GM18907 (cell line): ENCODE measurements around the gene TM7SF2.

Experiments used
- ATAC-seq: cut with Tn5 transposase; IDR thresholded peaks from one replicate; pipeline ENCODE4 v1.9.1; 2021; ENCODE audit warnings: mild to moderate bottlenecking, moderate library complexity; ENCODE audit not compliant: unreplicated experiment

The TM7SF2 gene

DNA sequence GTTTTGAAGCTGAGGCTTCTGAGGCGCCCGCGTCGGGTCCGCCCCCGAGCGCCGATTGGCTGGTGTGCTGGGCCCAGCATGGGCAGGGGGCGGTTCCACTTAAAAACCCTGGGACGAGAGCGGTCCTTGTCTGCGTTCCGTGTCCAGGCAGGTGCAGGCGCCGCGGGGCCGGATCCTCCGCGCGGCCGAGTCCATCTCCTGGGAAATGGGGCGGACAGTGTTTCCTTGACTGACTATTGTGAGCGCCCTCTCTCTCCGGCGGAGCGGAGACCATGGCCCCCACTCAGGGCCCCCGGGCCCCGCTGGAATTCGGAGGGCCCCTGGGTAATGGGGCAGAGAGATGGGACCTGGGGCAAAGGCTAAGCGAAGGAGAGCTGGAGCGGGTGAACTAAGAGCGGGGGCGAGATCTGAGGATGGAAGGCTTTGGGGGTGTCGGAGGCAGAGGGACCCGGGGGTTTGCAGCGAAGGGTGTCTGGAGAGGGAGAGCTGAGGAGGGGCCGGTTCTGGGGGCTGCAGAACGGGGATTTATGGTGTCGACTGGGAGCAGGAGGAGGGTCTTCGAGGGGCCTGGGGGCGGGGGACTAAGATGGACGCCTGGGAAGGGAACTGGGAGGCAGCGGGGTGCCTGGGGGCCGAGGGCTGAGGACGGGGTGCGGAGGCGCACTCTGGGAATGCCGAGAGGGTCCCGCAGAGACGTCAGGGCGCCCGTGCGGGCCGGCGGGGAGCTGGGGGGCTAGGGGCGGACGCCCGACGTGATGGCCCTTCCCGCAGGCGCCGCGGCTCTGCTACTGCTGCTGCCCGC lies at the start of gene TM7SF2:
TSS of gene TM7SF2 (plus strand) at position 129 of the 802 bp plus-strand sequence. CDS start at position 273, 144 bp downstream.
- ATAC-seq = peak; percentile 48

DNA sequence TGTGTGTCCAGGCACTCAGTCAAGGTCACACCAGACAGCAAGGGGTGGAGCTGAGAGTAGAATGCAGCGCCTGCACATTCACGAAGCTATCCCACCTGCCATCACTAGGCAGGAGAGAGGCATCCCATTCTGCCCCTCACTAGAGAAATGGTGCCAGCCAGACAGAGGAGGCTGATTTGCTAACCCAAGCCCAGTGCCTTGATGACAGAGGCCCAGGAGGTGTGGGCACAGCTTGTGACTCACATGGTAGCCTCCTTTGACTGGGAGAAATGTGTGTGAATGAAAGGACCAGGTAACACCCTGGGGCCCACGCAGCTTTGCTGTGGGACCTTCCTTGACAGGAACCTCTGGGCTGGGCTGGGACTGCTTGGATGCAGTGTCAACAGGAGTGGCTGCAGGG lies 48.1 kb upstream of the TM7SF2 start:
- ATAC-seq = no peak

DNA sequence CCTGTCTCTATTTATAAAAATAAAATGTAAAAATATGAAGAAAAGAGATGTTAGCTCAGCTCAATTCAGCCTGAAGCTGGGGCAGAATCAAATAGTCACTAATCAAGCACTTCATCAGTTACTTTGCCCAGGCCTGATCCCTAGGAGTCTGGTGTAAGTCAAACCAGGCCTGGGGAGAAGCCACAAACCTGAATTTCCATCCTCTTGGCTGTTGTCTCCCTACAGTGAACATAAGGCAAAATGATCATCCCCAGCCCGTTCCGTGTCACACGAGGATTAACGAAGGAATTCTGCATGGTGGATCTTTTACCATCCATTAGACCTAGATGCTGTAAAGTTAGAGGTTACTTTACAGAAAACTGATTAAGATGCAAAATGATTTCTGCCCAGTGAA lies 46.8 kb upstream of the TM7SF2 start:
- no peak for ATAC-seq

DNA sequence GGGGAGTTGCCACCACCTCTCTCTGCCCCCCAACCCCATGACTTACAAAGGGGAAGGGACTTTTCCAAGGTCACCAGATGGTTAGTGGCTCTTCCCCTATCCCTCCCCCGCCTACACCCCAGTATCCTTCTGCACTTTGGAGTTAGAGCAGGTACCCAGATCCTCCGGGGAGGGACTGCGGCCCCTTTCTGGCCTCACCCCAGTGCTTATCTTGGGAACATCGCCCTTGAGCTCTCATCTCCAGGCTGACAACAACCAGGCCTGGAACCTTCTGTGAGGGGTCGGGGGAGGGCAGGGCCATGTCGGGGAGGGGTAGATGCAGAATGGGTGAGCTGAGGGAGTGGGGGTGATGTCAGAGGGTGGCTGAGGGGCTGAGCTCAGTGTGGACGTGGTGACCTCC lies 45.8 kb upstream of the TM7SF2 start:
- ATAC-seq = no peak

DNA sequence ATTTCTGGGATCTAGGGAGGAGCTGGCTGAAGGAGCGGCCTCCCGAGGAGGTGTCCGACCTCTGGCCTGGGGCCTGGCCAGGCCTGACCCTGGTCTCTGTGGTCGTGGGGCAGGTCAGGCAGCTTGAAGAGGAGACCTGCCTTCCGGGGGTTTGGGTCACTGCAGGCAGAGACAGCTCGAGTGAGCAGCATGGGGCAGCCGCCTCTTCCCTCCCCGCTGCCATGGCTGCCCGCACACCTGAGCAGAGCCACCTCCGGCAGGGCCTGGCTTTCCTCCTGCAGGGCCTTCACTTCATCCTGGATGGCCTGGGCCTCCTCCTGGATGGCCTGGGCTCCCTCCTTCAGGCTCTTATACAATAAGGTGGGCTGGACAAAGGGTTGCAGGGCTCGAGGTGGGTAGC lies 45.4 kb upstream of the TM7SF2 start:
- ATAC-seq = no peak

DNA sequence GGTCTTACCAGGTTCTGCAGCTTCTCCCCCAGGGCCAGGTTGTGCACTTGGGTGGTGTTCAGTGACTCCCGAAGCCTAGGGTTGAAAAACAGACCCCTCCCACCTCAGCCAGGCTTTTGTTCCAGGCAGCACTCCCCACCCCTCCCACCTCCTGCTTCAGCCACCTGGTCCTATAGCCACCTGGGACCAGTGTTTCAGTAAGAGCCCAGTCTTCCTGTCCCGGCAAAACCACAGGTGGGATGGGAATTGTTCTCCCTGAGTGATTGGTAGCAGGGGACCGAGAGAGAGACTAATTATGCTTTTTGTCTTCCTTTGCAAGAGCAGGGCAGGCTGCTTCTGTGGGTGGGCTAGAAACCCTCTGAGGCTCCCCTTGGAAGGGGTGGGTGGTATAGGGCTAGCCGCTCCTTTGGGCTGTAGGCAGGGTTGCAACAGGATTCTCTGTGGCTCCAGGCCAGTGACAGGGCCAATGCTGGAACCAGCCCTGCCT lies 44.8 kb upstream of the TM7SF2 start:
- no peak for ATAC-seq

DNA sequence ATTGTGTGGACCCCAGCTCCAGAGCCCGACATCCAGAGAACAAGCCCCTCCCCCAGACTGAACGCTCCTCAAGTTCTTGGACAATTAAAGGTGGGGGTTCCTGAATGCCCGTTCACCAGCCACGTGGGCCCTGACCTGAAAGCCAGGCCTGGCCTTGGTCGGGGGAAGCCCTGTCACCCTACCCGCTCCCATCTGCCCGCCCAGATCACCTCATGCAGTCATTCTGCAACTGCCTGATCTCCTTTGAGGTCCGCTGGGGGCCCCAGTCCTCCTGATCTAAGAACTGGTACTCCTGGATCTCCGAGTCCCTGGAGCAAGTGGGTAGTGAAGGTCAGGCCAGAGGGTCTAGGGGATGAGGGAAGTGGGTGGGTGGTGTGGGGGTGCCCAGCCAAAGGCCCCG lies 44.2 kb upstream of the TM7SF2 start:
- no peak for ATAC-seq

DNA sequence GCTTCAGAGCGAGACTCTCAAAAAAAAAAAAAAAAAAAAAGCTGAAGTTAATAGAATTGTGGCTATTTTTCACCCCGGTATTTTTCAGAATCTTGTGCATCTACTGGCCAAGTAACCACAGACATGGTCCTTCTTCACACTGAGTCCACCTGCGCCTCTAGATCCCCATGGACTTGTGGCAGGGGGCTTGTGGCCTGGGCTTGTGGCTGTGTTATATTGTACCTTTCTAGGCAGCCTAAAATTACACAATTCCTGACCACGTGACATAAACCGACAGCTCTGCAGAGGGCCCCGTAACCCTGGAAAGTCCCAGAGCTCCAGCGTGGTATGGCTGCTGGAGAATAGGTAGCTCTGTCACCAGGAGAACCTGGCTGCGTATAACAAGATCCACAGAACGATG lies 42.5 kb upstream of the TM7SF2 start:
- no peak for ATAC-seq

DNA sequence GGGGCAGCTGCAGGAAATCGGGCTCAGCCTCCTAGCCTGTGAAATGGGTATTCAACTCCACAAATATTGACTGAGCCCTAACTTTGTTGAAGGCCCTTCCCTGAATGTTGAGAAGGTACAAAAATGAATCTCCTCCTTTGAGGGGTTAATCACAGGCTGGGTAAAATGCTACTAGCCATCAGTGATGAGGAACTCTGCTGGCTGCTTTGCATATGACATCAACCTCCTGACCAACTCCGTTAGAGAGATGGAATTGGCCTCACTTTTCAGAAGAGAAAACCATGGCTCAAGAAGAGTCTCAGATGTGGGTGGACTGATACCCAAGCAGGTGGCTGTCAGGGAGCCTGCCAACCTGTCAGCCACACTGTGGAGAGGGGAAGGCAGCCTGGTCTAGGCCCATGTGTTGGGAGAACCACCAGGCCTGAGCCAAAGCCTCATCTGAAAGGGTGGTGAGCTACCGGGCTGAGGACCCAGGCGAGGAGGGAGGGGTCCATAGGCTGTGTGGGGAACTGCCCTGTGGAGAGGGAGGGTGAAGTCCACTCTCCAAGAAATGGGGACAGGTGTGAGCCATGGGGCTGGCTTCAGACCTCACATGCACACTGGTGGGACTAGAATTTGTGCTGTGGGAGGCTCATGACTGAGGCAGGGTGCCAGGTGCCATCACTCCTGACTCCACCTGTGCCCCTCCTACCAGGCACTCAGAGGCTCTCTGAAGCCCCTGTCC lies 39.6 kb upstream of the TM7SF2 start:
- ATAC-seq = no peak

DNA sequence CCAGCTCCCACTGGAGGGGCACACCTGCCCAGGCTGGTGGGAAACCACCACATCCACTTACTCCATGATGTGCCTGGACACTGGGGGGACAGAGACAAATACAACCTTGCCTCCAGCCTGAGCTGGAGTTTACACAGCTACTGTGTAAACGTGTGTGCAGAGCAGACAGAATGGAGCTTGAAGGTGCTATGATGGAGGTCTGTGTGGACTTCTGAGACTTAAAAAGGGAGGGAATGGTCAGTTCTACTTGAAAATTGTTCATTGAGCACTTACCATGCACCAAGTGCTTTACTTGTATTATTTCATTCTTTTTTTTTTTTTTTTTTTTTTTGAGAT lies 39.1 kb upstream of the TM7SF2 start:
- ATAC-seq = no peak

DNA sequence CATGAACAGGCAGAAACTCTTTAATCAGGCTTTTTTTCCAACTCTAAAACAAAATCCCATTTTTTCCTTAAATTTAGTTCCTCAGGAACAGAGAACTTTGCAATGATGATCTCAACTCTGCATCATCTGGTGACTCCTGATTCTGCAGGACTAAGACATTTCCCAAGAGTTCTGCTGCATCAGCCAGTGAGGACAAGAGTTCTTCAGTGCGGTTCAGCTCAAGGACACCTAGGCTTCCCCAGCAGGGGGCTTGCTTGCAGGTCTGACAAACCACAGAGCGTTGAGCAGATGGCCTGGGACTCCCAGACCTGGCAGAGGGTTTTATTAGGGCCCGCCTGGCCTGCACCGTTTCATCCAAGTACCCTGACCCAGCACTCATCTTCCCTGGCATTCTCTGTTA lies 34.2 kb upstream of the TM7SF2 start:
- no peak for ATAC-seq

DNA sequence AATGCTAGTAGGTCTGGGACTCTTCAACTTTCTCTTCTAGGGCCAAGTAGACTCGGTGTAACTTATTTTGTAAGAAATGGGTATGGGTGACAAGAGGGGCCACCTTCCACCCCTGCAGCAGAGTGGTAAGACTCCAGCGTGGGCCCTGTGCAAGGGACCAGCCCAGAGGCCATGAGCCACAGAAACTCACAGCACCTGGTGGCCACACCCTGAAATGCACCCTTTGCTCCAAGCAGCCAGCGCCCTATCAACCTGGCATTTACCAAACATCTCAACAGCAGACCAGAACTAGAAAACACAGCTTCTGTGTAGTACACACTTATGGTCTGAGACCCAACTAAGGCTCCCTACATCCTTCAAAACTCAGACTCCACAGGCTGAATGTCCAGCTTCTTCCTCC lies 33.5 kb upstream of the TM7SF2 start:
- ATAC-seq = peak; percentile 49

DNA sequence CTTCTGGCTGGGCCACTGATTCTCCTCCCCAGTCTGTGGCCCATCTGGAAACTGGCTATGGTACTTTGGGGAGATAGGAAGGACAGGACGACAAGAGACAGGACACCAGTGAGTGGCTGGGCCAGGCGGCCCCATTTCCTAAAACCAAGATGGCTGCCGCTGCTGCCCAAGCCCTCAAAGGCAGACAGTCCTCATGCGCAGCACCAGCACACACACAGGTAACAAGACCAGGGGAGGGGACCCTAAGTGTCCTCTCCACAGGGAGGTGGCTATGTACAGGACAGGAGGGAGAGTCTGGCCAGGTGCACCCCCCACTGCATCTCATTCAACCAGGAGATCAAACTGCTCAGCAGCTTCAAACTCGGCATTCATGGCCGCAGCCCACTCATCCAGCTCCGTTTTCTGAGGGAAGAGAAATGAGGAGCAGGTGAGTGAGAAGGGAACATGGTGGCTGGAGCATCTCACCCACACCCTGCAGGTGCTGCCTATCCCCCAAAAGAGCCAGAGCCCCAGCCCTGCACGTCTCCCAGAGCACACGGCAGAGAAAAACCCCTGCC lies 32.8 kb upstream of the TM7SF2 start:
- no peak for ATAC-seq

DNA sequence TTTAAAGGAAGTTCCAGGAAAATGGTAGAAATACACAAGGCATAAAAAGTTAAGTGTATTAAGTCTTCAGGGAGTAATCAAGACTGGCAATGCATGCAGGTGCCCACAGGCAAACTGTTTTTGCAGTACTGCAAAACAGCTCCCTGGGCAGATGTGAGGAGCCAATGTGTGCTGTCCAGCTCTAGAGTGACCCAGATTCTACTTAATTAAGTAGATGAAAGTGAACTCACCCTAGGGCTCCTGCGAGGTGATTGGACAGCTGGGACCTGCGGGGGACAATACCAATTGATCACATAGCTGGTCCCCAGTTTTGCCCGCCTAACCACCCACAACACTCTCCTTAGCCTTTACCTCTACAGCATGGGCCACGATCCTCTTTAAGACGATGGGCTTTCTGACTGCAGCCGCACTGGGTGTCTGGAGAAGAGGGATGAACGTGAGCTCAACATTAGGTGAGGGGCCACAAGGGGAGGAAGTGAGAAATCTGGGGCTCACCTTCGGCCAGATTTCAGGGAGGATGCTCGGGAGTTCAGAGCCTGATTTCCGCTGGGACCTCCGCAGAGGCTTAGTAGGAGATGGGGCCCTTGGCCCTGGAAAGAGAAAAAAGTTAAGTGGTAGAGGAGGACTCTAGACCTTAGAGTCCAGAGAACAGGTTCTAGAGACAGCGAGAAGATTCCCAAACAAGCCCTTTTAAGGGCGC lies 28.4 kb upstream of the TM7SF2 start:
- peak; percentile 20 for ATAC-seq

DNA sequence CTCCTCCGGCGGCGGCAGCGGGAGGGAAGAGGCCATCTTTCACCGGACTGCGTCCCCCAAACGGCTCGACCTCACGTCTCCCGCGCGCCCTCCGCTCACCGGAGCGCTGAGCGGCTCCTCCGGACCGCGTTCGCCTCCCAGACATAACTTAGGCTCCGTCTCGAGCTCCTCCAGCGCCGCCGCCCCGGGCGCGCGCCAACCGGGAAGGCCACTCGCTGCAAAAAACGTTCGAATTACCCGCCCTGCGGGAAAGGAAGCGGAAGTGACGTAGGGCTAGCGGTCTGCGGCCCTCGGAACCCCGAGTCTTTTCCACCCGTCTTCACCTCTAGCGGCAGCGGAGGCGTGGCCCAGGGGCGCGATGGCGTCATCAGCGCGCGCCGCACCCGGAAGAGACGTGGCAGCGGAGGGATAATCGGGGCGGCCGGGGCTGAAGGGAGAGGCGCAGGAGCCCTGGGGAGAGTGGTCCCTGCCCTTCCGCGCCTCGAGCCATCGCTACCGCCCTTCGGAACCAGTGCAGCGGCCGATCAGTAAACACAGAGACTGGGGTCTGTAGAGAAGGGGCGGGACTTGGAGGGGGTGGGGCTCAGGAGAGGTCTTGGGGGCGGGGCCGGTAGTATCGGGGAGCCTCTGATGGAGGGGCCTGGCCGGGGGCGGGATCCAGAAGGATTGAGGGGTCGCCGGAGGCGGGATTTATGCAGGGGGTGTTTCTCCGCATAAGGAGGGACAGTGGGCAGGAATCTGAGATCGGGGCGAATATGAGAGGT lies 27.7 kb upstream of the TM7SF2 start, which contains the start of the genes CDCA5 and ZFPL1:
TSS of gene CDCA5 (minus strand) at position 207 of the 764 bp plus-strand sequence. CDS start at position 145, 62 bp downstream.
TSS of gene ZFPL1 (plus strand) at position 389 of the 764 bp plus-strand sequence. CDS start 477 bp downstream, outside the sequence.
- peak; percentile 77 for ATAC-seq

DNA sequence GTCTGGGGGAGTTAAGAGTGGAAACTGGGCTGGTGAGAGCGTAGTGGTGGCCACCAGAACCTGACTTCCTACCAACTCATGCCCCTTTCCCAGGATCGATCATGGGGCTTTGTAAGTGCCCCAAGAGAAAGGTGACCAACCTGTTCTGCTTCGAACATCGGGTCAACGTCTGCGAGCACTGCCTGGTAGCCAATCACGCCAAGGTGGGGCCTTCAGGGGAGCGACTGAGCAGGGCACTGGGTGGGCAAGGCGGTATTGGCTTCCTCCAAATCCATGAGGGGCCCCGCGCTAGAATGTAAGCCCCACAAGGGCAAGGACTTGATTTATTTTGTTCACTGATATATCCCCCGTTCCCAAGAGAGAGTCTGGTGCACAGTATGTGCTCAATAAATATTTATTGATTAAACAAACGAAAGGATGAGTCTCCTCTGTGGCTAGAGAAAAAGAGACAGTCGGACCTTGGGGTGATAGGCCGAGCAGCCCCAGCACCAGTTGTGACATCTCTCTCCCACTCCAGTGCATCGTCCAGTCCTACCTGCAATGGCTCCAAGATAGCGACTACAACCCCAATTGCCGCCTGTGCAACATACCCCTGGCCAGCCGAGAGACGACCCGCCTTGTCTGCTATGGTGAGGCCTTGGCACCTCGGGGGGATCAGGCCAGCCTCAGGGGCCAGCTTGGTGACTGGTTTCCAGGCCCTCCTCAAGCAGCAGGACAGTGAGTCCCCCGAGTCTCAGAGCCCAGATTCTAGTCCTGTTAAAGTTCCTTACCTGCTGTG lies 26.9 kb upstream of the TM7SF2 start:
- peak; percentile 14 for ATAC-seq

DNA sequence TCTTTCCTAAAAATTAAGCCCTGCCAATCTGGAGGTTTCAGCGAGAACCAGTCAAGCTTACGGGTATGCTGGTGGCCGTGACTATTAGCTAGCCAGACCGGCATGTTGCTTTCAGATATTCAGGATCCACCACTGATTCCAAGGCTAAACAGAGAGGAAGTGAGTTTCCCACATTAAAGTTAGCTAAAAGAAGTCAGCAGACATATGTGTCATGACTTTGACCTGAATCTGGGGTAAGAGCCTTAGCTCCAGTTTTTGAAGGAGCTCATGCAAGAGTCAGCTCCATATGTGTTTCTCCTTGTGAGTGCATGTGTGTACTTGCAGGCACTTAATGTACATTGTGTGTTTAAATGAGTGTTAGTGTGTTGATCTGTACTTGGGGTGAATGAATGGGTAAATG lies 26.2 kb upstream of the TM7SF2 start:
- ATAC-seq = no peak

DNA sequence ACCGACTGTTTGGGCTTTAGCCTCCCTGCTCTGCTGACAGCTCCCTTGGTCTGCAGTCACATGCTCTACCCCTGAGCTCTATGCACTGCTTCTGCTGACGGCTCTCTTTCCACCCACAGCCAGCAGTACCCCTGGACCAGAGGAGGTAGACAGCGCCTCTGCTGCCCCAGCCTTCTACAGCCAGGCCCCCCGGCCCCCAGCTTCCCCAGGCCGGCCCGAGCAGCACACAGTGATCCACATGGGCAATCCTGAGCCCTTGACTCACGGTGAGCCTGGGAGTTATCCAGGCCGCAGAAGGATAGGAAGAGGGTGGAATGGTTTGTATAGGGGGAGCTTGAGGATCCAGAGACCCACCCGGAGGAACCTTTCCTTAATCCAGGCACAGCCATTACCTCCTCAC lies 24.9 kb upstream of the TM7SF2 start:
- no peak for ATAC-seq

DNA sequence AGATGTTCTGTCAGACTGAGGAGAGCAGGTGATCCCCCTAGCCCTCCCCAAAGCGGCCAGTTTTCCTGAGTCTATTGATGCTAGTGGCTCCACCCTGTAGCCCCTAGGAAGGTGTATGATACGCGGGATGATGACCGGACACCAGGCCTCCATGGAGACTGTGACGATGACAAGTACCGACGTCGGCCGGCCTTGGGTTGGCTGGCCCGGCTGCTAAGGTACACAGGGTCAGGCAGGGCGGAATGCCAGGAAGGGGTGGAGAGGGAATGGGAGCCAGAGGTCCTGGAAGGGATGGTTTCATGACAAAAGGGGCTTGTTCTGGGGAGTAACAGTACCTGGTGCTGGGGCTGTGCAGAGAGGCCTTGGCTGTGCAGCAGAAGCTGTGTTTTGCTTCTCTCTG lies 24.5 kb upstream of the TM7SF2 start:
- ATAC-seq = no peak

DNA sequence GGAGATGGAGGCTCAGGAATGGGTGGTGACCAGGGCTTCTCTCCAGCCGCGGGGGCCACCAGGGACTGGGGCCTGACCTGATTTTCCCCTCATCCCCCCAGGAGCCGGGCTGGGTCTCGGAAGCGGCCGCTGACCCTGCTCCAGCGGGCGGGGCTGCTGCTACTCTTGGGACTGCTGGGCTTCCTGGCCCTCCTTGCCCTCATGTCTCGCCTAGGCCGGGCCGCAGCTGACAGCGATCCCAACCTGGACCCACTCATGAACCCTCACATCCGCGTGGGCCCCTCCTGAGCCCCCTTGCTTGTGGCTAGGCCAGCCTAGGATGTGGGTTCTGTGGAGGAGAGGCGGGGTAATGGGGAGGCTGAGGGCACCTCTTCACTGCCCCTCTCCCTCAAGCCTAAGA lies 23.8 kb upstream of the TM7SF2 start:
- ATAC-seq = no peak
